RWPE1 (cell line): ENCODE data around the gene DNAH8.

Source experiments
- CTCF ChIA-PET: fragments of 350-600 bp; sonication (Branson Sonifier 250); formaldehyde crosslinking; extraction: SDS; loops from one replicate; lab custom pipeline; 2021; lab: Yijun Ruan, JAX
- POLR2A ChIA-PET: fragments of 400-600 bp; formaldehyde crosslinking; extraction: SDS; loops from one replicate; lab custom pipeline; 2020; ENCODE audit warnings: antibody characterized with exemption; ENCODE audit not compliant: low non-redundant PET; lab: Yijun Ruan, JAX
- DNase-seq: peaks from one replicate; pipeline ENCODE4 v3.0.0; 2012; ENCODE audit warnings: low spot score
- H3K27ac ChIP-seq: fragments of 450-650 bp; 2 replicates; pipeline ENCODE4 v1.5.1; 2017
- CTCF ChIP-seq: fragments of 450-650 bp; conservative IDR thresholded peaks from 2 replicates; pipeline ENCODE4 v1.5.1; 2017; ENCODE audit warnings: low read depth, mild to moderate bottlenecking

The DNAH8 gene

GRCh38 chr6:38750968-38751615 lies 36.0 kb downstream of the DNAH8 start:
- no peak for DNase-seq

DNA sequence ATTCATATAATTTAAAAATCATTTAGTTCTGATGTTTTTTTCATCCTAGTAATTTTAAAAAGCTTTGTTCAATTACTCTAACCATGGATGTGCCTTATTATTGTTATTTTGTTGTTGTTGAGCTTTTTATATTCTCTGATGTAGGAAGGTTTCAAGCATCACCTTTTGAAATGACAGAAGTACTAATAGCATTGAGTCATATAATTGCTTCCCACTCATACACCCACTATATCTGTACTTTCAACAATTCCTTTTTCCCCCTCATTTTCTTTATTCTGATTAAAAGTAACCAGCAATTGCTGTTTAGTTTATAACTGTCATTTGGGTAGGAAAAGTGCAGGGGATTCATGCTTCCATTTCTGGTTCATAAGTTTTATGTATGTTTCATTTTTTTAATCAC lies 38.6 kb downstream of the DNAH8 start:
- POLR2A ChIA-PET = no interaction called here
- H3K27ac ChIP-seq = no peak overlapping the region
- CTCF ChIA-PET = interaction anchor here (0.7 kb wide), 1 partner anchor 51 kb away, joined by 3 read pairs; the partner anchor contains the start of gene GLO1
- DNase-seq = no peak
- no peak for TF ChIP-seq CTCF

More at GRCh38 chr6:38750968-38751615, 36.0 kb downstream of the DNAH8 start:
- POLR2A ChIA-PET = no interaction called here
- TF ChIP-seq CTCF = no peak
- H3K27ac ChIP-seq = no peak overlapping the region
- CTCF ChIA-PET = no interaction called here

- no peak overlapping the region for H3K27ac ChIP-seq
- ChIA-PET CTCF (interaction anchor here (0.6 kb wide), 1 partner anchor 54 kb away, joined by 3 read pairs; no protein-coding TSS in a partner anchor), POLR2A (no interaction called here)
- no peak for TF ChIP-seq CTCF
- DNase-seq = peak; percentile 42
These were observed 40.1 kb downstream of the DNAH8 start for GRCh38 chr6:38755207-38755606.

GRCh38 chr6:38755874-38756273 lies 40.8 kb downstream of the DNAH8 start:
- ChIA-PET CTCF (interaction anchor here (0.6 kb wide), 1 partner anchor 55 kb away, joined by 3 read pairs; no protein-coding TSS in a partner anchor), POLR2A (no interaction called here)
- TF ChIP-seq CTCF = no peak
- peak; percentile 85 for DNase-seq
- H3K27ac ChIP-seq = no peak overlapping the region

DNA sequence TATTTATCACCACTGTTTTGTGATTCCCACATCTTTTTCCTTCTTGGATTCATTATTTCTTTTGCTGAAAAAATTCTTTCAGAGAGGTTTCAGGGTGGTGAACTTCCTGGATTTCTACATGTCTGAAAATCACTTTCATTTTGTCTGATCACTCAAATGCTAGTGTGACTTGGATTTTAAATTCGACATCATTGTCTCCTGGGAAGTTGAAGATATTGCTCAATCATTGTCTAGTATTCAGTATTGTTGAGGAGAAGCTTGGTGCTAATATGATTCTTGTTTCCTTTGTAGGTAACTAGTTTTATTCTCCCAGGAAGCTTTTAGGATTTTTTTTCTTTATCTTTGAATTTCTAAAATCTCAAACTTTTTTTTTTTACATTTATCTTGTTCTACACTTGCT lies 45.0 kb downstream of the DNAH8 start:
- CTCF ChIA-PET = no interaction called here
- no peak for DNase-seq
- POLR2A ChIA-PET = no interaction called here
- H3K27ac ChIP-seq = no peak overlapping the region
- no peak for TF ChIP-seq CTCF

DNA sequence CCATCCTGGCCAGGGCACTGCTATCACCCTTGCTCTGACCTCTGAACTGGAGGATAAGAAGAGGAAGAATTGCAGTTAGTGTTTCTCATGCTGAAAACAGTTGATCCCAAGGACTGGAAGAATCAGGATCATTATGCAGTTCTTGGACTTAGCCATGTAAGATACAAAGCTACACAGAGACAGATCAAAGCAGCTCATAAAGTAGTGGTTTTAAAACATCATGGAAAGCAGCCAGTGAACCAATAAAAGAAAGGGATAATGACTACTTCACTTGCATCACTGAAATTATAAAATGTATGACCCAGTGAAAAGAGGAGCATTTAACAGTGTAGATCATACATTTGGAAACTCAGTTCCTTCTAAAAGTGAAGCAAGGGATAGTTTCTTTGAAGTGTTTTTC lies 47.7 kb downstream of the DNAH8 start:
- no peak for DNase-seq
- POLR2A ChIA-PET = no interaction called here
- no peak overlapping the region for H3K27ac ChIP-seq
- CTCF ChIA-PET = interaction anchor here (0.6 kb wide), 1 partner anchor 121 kb away, joined by 3 read pairs; no protein-coding TSS in a partner anchor
- no peak for TF ChIP-seq CTCF
